SK-N-SH (cell line): Measurements from ENCODE around the gene S1PR1. TPM values are rescaled to one million over a fixed set of nuclear protein-coding genes. Genes with fewer than 3 reads are reported as not detected.

Source experiments
- CTCF ChIA-PET: fragments of 300-600, 350-600 bp; formaldehyde crosslinking; extraction: SDS; loops from one replicate; lab custom pipeline; 2021; lab: Yijun Ruan, JAX
- POLR2A ChIA-PET: fragments of 350-600 bp; sonication (Branson Sonifier 250); formaldehyde crosslinking; extraction: SDS; loops from one replicate; lab custom pipeline; 2020; ENCODE audit warnings: antibody characterized with exemption, inconsistent platforms; lab: Yijun Ruan, JAX
- DNase-seq: peaks from one replicate; pipeline ENCODE4 v3.0.0; 2012
- H2AFZ ChIP-seq: fragments of 200-600 bp; sonication (generic); 2 replicates; pipeline ENCODE4 v1.8.1; 2016; ENCODE audit warnings: antibody characterized with exemption, mild to moderate bottlenecking, low read depth
- H3F3A ChIP-seq: fragments of 200-600 bp; sonication (generic); replicated peaks from 2 replicates; pipeline ENCODE3; 2016; ENCODE audit warnings: antibody characterized with exemption, mild to moderate bottlenecking; ENCODE audit not compliant: insufficient read depth
- H3K27ac ChIP-seq, 2 experiments: fragments of 200-500 bp in 1 of 2; fragments of 200-600 bp in 1 of 2; sonication (Bioruptor generic) in 1 of 2; sonication (generic), shearing (Covaris generic) in 1 of 2; 2 replicates each; pipeline versions ENCODE4 v1.5.1 to v1.6.1; 2014 to 2016; ENCODE audit warnings: low read depth in 2 of 2, inconsistent platforms in 1 of 2, low read length in 1 of 2, mild to moderate bottlenecking in 1 of 2, mixed read lengths in 1 of 2
- H3K27me3 ChIP-seq: fragments of 200-600 bp; sonication (generic), shearing (Covaris generic); 2 replicates; pipeline ENCODE4 v1.6.1; 2016; ENCODE audit warnings: mixed run types; ENCODE audit not compliant: insufficient read depth
- H3K36me3 ChIP-seq, 2 experiments: fragments of 200-500 bp in 1 of 2; fragments of 200-600 bp in 1 of 2; sonication (Bioruptor generic) in 1 of 2; sonication (generic) in 1 of 2; replicated peaks in 1 of 2; 2 replicates each; pipeline versions ENCODE3 to v1.5.1; 2014 to 2016; ENCODE audit warnings: low read length in 1 of 2, mild to moderate bottlenecking in 1 of 2; ENCODE audit not compliant: insufficient read depth in 2 of 2, control insufficient read depth in 1 of 2
- H3K4me1 ChIP-seq, 2 experiments: fragments of 200-500 bp in 1 of 2; fragments of 200-600 bp in 1 of 2; sonication (Bioruptor generic) in 1 of 2; sonication (generic), shearing (Covaris generic) in 1 of 2; 2 replicates each; pipeline versions ENCODE4 v1.5.1 to v1.6.1; 2014 to 2016; ENCODE audit warnings: low read depth in 1 of 2, low read length in 1 of 2, mixed run types in 1 of 2; ENCODE audit not compliant: insufficient read depth in 2 of 2, control insufficient read depth in 1 of 2
- H3K4me2 ChIP-seq: fragments of 200-600 bp; sonication (generic), shearing (Covaris generic); 2 replicates; pipeline ENCODE4 v1.6.1; 2017; ENCODE audit warnings: mixed run types
- H3K4me3 ChIP-seq, 2 experiments: fragments of 200-500 bp in 1 of 2; fragments of 200-600 bp in 1 of 2; sonication (Bioruptor generic) in 1 of 2; sonication (generic), shearing (Covaris generic) in 1 of 2; 2 replicates each; pipeline versions ENCODE4 v1.5.1 to v1.8.1; 2014 to 2016; ENCODE audit warnings: low read depth in 2 of 2, inconsistent platforms in 1 of 2, low read length in 1 of 2, mild to moderate bottlenecking in 1 of 2, mixed read lengths in 1 of 2, moderate library complexity in 1 of 2
- H3K79me2 ChIP-seq: fragments of 200-600 bp; sonication (generic); 2 replicates; pipeline ENCODE4 v1.8.1; 2017; ENCODE audit warnings: mild to moderate bottlenecking; ENCODE audit not compliant: insufficient read depth
- H3K9ac ChIP-seq: fragments of 200-600 bp; sonication (generic); 2 replicates; pipeline ENCODE4 v1.6.1; 2017; ENCODE audit warnings: mixed run types
- H3K9me2 ChIP-seq: fragments of 200-600 bp; sonication (generic); 2 replicates; pipeline ENCODE4 v1.6.1; 2017; ENCODE audit warnings: mixed run types
- H3K9me3 ChIP-seq: fragments of 200-600 bp; sonication (generic); 2 replicates; pipeline ENCODE4 v1.6.1; 2017; ENCODE audit warnings: mixed run types, mild to moderate bottlenecking, moderate library complexity
- H4K20me1 ChIP-seq: fragments of 200-600 bp; sonication (generic); 2 replicates; pipeline ENCODE4 v1.6.1; 2017; ENCODE audit warnings: mild to moderate bottlenecking, mixed run types; ENCODE audit not compliant: insufficient read depth
- FOSL2 ChIP-seq: IDR thresholded peaks from 2 replicates; pipeline ENCODE4 v1.4.0; 2012; ENCODE audit warnings: low read depth, mild to moderate bottlenecking, moderate library complexity, borderline replicate concordance
- FOXM1 ChIP-seq: IDR thresholded peaks from 2 replicates; pipeline ENCODE4 v1.4.0; 2012; ENCODE audit warnings: low read depth, mild to moderate bottlenecking
- GABPA ChIP-seq: IDR thresholded peaks from 2 replicates; pipeline ENCODE4 v1.4.0; 2012; ENCODE audit warnings: low read depth, mild to moderate bottlenecking
- GATA2 ChIP-seq: sonication (generic); formaldehyde crosslinking; IDR thresholded peaks from 2 replicates; pipeline ENCODE4 v1.5.0; 2020; ENCODE audit warnings: mild to moderate bottlenecking, missing genetic modification reagents
- IRF3 ChIP-seq: fragments of 150-350 bp; IDR thresholded peaks from 2 replicates; pipeline ENCODE4 v1.6.1; 2016; ENCODE audit warnings: mild to moderate bottlenecking, low read depth, low read length
- JUND ChIP-seq: IDR thresholded peaks from 2 replicates; pipeline ENCODE4 v1.4.0; 2012
- MAX ChIP-seq: IDR thresholded peaks from 2 replicates; pipeline ENCODE4 v1.4.0; 2012; ENCODE audit warnings: low read depth
- MXI1 ChIP-seq: IDR thresholded peaks from 2 replicates; pipeline ENCODE4 v1.6.1; 2012; ENCODE audit warnings: mild to moderate bottlenecking, low read depth, low read length, improper control_type of control experiment
- NFIC ChIP-seq: IDR thresholded peaks from 2 replicates; pipeline ENCODE4 v1.4.0; 2012; ENCODE audit warnings: borderline replicate concordance
- NRF1 ChIP-seq: IDR thresholded peaks from 2 replicates; pipeline ENCODE4 v1.6.1; 2012; ENCODE audit warnings: low read depth, mild to moderate bottlenecking, low read length
- RAD21 ChIP-seq: IDR thresholded peaks from 2 replicates; pipeline ENCODE4 v1.6.1; 2012; ENCODE audit warnings: mild to moderate bottlenecking, low read length
- RCOR1 ChIP-seq: fragments of 150-350 bp; IDR thresholded peaks from 2 replicates; pipeline ENCODE4 v1.6.1; 2017; ENCODE audit warnings: antibody characterized with exemption, low read length
- REST ChIP-seq: IDR thresholded peaks from 2 replicates; pipeline ENCODE4 v1.6.1; 2012; ENCODE audit warnings: mild to moderate bottlenecking, low read depth, low read length, moderate library complexity
- RXRA ChIP-seq: IDR thresholded peaks from 2 replicates; pipeline ENCODE4 v1.4.0; 2012; ENCODE audit warnings: low read depth, mild to moderate bottlenecking, borderline replicate concordance
- SMC3 ChIP-seq: IDR thresholded peaks from 2 replicates; pipeline ENCODE4 v1.6.1; 2012; ENCODE audit warnings: low read depth, low read length, improper control_type of control experiment
- TAF1 ChIP-seq: IDR thresholded peaks from 2 replicates; pipeline ENCODE4 v1.6.1; 2012; ENCODE audit warnings: low read depth, mild to moderate bottlenecking, low read length, moderate library complexity, borderline replicate concordance
- TCF12 ChIP-seq: IDR thresholded peaks from 2 replicates; pipeline ENCODE4 v1.4.0; 2012
- TEAD4 ChIP-seq: IDR thresholded peaks from 2 replicates; pipeline ENCODE4 v1.4.0; 2012; ENCODE audit warnings: mild to moderate bottlenecking, borderline replicate concordance; ENCODE audit not compliant: insufficient read depth
- USF1 ChIP-seq: IDR thresholded peaks from 2 replicates; pipeline ENCODE4 v1.4.0; 2012; ENCODE audit warnings: low read depth, borderline replicate concordance
- YY1 ChIP-seq: IDR thresholded peaks from 2 replicates; pipeline ENCODE4 v1.4.0; 2012; ENCODE audit warnings: low read depth, mild to moderate bottlenecking
- ZBTB33 ChIP-seq: IDR thresholded peaks from 2 replicates; pipeline ENCODE4 v1.4.0; 2012; ENCODE audit warnings: low read depth, borderline replicate concordance
- polyA plus RNA-seq, 3 experiments: library from polyadenylated mRNA; depleted of rRNA; stranded (reverse); fragments of >200 nt; gene quantifications; 2 replicates each; pipeline ENCODE4 v1.2.3, GENCODE V29; 2012

Gene S1PR1
- polyA plus RNA-seq, 1 of the 3 experiments (the other 2 are of a cell fraction) = 5.9 TPM

- TF ChIP-seq TAF1 = no peak
- peak; percentile 83 for TF ChIP-seq TCF12
- no peak for TF ChIP-seq RAD21
- no peak for TF ChIP-seq SMC3
- peak; percentile 61 for TF ChIP-seq USF1
- 0 out of 2 replicates have a peak, but pooled peaks have one; percentile 19 for TF ChIP-seq MAX
- no peak for TF ChIP-seq RCOR1
- no peak for TF ChIP-seq YY1
- no peak for TF ChIP-seq GABPA
- TF ChIP-seq ZBTB33 = no peak
- TF ChIP-seq NRF1 = no peak
- TF ChIP-seq FOXM1 = no peak
- peak; percentile 24; the same call in 1 of the 2 replicates for TF ChIP-seq FOSL2
Observed at GRCh38 chr1:101203820-101204540, 32.8 kb upstream of the S1PR1 start (continued).

- Histone ChIP-seq H3K4me2 (no peak overlapping the region), H3K9me2 (no peaks in the 10 kb centered on the region), H3K4me3 (no peak overlapping the region), H3F3A (no peaks in the 10 kb centered on the region), H3K9me3 (no peaks in the 10 kb centered on the region), H3K79me2 (no peaks in the 10 kb centered on the region), H3K9ac (no peak overlapping the region), H3K27me3 (no peaks in the 10 kb centered on the region), H3K27ac (no peak overlapping the region), H2AFZ (no peak overlapping the region), H4K20me1 (no peaks in the 10 kb centered on the region), H3K36me3 (no peaks in the 10 kb centered on the region), H3K4me1 (peaks cover 3 to 10% of the 10 kb centered on the region in 2 experiments; a peak in 2 of 4 replicates)
- DNase-seq = peak; percentile 30
- ChIA-PET CTCF (interaction anchor here (2.3 kb wide), 1 partner anchor 32 kb away, joined by 8 read pairs; the partner anchor contains the start of gene S1PR1), POLR2A (no interaction called here)
- TF ChIP-seq REST = no peak
- no peak for TF ChIP-seq GATA2 (CRISPR knock-in tag)
- no peak for TF ChIP-seq ZBTB33
- TF ChIP-seq MXI1 = no peak
- TF ChIP-seq NFIC = no peak
- no peak for TF ChIP-seq JUND
- no peak for TF ChIP-seq IRF3
- TF ChIP-seq FOSL2 = no peak
- no peak for TF ChIP-seq RAD21
- no peak for TF ChIP-seq USF1
- no peak for TF ChIP-seq RXRA
- TF ChIP-seq TEAD4 = no peak
Observed at GRCh38 chr1:101205457-101205856, 31.4 kb upstream of the S1PR1 start.
